H4 (cell line): ENCODE measurements around the gene SMCO1. TPM values are rescaled to one million over a fixed set of nuclear protein-coding genes. Genes with fewer than 3 reads are reported as not detected.
"Not testable (repeated sequence)": the region's sequence is repeated elsewhere in the genome, so short reads cannot be mapped to it uniquely, and the experiment has no call there.

Source experiments
- DNase-seq: peaks from one replicate; pipeline ENCODE4 v3.0.0-alpha.2; 2015; ENCODE audit warnings: low spot score
- total RNA-seq: library from RNA; depleted of rRNA; stranded (reverse); fragments of >200 nt; shearing (Covaris generic); gene quantifications from 2 replicates; pipeline ENCODE4 v1.2.3, GENCODE V29; 2014

SMCO1 gene
- total RNA-seq, 1 experiment from 2014 or later: not detected

DNA sequence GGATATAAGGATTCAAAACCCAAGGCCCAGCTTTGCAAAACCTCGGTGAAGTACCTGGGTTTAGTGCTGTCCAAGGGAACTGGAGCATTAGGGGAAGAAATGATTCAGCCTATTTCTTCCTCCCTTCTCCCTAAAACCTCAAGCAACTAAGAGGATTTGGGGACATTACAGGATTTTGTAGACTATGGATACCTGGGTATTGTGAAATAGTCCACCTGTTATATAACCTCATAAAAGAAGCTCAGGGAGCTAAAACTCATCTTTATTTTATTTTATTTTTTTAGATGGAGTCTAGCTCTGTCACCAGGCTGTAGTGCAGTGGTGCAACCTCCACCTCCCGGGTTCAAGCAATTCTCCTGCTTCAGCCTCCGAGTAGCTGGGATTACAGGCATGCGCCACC lies 8.7 kb upstream of the SMCO1 start:
- no peak for DNase-seq

DNA sequence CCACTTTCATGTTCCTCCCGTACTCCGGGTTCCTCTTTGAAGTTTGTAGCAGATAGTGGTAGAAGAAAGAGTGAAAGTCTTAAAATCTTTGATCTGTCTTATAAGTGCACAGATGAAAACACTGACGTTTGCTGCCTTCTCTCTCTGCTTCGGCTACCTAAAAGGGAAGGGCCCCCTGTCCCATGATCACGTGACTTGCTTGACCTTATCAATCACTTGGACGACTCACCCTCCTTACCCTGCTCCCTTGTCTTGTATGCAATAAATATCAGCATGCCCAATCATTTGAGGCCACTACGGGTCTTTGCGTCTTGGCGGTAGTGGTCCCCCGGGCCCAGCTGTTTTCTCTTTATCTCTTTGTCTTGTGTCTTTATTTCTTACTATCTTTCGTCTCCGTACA lies 6.1 kb upstream of the SMCO1 start:
- not testable (repeated sequence) for DNase-seq

DNA sequence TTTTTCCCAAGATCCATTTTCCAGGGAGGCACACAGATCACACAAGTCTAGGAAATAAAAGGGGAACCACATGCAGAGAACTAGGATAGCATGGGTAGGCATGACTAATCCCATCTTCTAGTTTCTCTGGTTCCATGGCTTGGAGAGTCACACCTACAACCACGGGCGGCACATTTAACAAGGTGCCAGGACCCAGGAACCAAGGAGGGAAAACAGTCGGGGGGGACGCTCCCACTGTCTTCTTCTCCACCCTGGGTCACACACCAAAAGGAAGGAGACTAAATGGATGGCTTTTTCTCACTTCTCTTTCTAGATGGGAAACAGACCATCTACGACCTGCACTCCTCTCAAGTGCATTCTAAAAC lies 4.6 kb upstream of the SMCO1 start:
- DNase-seq: no peak

DNA sequence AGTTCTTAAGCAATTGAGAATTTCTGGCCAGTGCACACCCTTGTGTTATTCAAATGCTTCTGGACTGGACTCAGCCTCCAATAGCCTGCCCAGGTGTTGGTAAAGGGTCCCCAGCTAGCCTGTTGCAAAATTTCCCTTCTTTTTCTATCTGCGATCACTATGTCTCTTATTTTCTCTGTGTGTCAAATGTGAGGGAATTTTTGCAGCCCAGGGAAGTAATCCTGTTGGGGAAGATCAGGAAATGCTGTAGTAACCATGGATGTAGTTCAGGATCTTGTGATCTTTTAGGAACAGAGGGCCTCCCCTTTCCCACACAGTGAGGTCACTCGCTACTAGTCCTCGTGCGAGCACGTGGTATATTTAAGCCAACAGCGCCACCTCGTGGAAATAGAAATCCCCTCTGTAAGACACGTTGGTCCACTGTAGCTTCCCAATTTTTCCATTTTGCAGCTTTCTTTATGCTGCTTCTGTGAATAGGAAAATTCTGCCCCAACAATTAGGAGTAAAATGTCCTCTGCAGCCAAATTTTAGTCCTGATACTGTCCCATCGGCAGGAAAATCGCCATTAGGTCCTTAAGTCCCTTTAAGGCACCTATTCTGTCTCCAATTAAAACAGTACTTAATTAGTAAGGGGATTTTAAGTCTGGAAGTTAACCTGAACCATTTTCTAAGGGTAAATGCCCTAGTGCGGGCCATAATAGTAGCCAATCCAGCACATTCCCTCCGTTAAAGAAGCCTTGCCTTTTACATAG lies 4.0 kb upstream of the SMCO1 start:
- peak; percentile 89 for DNase-seq

DNA sequence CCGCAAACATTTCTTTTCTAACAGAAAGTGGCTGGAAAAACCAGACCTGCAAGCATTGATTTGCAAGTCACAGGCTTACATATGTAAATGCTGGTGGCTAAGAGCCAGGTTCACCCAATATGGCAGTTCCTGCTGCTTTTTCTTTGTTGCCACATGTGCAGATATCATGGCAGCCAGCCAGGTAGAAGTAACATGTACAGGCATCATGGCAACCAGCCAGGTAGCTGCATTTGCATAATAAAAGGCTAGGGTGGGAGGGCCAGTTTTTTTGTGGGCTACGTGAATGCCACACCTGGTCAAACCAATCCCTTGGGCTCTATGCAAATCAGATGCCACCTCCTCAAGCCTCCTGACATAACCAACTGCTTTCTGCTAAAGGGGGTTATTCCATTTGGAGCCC lies 2.8 kb upstream of the SMCO1 start:
- DNase-seq: peak; percentile 70

DNA sequence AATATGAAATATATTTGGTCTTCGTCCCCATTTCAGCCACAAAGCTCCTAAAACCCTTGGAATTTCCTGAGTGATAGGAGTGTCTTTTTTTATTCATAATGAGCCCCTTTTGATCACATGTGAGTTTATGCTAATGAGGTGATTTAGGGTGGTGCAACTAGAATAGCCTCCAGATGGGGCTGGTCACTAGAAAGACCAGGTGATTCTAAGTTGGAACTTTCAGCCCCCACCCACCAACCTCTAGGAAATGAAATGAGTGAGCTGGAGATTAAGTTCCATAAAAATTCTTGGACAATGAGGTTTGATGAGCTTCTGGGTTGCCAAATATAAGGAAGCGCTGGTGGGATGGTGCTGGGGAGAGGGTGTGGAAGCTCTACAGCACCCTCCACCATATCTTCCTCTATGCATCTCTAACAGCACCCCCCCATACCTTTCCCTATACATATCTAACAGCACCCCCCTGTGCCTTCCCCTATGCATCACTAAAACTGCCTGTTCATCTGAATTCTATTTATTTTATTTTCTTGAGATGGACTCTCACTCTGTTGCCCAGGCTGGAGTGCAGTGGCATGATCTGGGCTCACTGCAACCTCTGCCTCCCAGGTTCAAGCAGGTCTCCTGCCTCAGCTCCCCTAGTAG lies 2.1 kb upstream of the SMCO1 start:
- DNase-seq: no peak

DNA sequence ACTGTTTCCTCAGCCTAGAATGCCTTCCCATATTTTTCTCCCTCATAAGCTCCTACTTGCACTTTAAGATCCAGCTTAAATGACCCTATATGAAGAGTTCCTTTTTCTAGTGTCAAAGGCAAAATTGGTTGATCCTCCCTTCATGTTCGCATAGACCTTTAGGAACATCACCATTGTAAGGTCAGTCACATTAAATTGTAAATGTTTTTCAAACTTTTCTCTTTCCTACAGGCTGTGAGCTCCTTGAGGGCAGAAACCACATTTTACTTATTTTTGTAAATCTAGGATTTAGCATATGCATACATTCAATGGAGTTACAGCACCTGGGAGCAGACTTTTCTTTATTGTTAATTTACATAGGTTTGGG lies 813 bp downstream of the SMCO1 start:
- DNase-seq: no peak

DNA sequence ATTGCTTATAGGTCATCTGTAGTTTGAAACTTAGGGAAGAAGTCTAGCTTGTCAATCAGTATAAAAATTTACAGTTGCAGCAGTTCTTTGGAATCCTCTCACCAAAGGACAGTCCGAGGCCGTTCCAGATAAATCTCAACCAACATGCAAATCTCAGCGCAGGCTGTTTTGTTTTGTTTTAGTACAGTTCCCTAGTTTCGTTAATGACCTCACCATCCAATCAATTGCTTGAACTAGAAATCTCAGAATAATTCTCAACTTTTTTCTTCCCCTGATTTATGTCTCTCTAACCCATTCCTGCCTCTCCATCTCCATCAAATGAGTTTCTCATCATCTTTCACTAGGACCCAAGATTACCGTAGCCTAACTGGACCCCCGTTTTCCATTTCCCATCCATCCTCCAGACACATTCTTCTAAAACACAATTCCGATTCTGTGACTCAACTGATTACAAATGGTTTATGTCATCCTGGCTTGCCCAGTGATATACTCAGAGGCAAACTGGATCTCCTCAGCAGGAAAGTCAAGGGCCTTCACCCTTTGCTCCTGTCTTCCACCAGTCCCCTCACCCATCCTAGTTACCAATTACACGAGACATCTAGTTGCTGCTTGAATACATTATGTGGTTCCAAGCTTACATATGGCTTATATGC lies 1.3 kb downstream of the SMCO1 start:
- no peak for DNase-seq

DNA sequence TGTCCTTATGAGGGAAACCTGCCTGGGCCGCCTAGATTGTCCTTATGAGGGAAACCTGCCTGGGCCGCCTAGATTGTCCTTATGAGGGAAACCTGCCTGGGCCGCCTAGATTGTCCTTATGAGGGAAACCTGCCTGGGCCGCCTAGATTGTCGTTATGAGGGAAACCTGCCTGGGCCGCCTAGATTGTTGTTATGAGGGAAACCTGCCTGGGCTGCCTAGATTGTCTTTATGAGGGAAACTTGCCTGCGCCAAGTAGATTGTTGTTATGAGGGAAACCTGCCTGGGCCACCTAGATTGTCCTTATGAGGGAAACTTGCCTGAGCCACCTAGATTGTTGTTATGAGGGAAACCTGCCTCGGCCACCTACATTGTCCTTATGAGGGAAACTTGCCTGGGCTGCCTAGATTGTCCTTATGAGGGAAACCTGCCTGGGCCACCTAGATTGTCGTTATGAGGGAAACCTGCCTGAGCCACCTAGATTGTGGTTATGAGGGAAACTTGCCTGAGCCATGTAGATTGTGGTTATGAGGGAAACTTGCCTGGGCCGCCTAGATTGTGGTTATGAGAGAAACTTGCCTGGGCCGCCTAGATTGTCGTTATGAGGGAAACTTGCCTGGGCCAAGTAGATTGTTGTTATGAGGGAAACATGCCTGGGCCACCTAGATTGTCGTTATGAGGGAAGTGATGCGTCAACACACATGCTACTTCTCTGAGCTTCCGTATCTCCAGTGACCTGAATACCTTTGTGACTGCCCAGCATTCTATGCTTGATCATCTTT lies 3.3 kb downstream of the SMCO1 start:
- not testable (repeated sequence) for DNase-seq

DNA sequence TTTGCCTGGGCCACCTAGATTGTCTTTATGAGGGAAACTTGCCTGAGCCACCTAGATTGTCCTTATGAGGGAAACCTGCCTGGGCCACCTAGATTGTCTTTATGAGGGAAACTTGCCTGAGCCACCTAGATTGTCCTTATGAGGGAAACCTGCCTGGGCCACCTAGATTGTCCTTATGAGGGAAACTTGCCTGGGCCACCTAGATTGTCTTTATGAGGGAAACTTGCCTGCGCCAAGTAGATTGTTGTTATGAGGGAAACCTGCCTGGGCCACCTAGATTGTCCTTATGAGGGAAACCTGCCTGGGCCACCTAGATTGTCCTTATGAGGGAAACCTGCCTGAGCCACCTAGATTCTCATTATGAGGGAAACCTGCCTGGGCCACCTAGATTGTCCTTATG lies 4.0 kb downstream of the SMCO1 start:
- DNase-seq: not testable (repeated sequence)

DNA sequence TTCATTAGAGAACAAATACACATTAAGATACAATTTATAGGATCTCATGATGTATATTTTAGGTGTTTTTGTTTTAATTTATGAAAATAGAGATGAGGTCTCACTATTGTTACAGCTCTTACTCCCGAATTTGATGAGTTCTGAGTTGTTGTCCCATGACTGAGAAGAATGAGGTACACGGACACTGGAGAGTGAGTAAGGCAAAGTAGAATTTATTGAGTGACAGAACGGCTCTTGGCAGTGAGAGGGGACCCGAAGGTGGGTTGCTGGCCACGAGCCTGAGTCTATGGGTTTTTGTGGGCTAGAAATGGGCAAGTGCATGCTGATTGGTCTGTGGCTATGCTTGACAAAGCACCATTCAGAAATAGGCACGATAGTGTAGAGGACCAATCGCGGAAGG lies 8.5 kb downstream of the SMCO1 start:
- no peak for DNase-seq

DNA sequence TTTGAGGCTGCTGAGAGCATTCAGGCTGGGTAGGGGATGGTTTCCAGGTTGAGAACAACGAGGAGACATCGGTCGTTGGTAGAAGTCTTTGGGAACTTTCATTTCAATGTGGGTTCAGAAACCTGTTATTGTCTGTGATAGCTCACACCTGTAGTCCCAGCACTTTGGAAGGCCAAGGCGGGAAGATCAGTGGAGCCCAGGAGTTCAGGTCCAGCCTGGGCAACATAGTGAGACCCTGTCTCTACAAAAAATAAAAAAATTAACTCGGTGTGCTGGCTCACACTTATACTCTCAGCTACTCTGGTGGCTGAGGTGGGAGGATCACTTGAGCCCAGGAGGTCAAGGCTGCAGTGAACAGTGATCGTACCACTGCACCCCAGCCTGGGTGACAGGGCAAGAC lies 10.6 kb downstream of the SMCO1 start:
- no peak for DNase-seq

DNA sequence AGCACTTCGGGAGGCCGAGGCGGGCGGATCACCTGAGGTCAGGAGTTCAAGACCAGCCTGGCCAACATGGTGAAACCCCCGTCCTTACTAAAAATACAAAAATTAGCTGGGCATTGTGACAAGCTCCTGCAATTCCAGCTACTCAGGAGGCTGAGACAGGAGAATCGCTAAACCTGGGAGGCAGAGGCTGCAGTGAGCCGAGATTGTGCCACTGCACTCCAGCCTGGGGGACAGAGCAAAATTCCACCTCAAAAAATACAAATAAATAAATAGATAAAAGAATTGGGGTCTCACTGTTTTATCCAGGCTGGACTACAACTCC lies 11.1 kb downstream of the SMCO1 start:
- DNase-seq: not testable (repeated sequence)

DNA sequence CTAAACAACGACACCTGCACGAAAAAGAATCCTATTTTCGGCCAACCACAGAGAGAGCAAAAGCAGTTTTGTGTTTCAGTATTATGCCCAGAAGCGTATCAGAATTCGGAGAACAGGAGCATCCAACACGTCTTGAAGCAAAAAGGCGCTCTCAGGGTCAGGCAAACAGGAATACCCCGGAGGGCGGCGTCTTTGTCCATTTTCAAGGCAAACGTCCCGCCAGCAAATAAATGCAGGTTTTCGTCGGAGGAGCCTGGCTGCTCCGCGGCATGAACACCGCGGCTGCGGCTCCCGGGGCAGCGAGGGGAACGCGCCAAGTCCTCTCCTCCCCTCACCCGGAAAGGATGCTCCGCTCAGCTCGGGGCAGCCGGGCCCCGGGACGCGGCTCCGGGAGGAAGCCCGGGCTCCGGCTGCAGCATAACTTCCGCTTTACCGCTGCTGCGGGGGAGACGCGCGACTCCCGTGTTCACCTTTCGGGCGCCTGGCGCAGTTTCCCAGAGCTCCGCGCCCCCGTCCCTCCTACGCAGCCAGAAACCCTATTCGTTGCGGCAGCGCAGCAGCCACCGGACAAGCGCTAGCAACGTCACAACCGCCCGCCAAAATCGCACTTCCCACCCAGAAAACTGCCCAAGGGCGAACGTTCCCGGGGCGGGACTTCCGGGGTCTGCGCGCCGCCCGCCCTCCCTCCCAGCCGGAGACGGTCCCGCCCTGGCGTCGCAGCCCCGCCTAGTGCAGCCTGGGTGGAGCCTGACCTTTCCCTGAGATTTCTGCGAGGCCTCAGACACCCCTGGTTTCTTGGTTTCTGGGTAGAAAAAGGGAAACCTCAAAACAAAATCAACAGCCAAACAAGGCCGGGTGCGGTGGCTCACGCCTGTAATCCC lies 11.7 kb downstream of the SMCO1 start, which contains the start of gene RNF168:
Gene RNF168, minus strand, starts transcription at position 573 of the 881 bp plus-strand sequence. CDS start 595 bp downstream, outside the sequence.
- peak; percentile 96 for DNase-seq

DNA sequence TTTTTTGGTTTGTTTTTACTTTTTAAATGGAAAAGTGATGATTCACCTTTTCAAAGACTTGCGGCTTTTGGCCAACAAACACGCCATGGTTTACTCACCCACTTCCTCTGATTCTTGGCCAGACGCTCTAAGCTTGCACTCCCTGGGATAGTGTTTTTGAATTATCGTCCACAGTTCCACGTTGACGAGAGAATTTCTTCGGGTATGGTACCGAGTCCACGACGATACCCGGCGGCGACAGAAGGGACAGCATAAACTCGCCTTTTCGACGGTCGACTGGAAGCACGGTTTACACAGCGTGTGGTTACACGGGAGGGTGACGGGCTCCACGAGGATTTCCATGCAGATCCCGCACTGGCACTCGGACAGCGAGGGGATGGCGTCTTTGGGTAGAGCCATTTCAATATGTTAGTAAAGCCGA lies 12.4 kb downstream of the SMCO1 start:
- peak; percentile 81 for DNase-seq

DNA sequence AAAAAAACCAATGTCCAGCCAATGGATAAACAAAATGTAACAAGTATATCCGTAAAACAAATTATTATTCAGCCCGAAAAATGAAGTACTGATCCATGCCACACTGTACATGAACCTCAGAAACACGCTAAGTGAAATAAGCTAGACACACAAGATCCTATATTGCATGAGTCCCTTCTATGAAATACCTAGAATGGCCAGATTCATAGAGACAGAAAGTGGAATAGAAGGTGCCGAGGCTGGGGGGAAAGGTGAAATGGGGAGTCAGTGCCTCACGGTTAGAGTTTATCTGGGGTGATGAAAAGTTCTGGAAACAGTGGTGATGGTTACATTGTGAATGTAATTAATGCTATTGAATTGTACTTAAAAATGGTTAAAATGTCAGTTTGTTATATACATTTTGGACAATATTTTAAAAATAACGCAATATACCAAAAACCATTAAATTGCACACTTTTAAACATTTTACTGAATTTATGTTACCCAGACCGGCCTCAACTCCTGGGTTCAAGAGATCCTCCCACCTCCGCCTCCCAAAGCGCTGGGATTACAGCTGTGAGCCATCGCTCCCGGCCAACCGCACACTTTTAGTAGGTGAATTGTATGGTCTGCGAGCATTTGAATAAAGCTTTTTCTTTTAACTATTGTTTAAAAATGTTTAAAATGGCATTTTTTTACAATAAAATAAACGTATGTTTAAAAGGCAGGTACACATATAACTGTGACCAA lies 13.7 kb downstream of the SMCO1 start:
- DNase-seq: no peak

DNA sequence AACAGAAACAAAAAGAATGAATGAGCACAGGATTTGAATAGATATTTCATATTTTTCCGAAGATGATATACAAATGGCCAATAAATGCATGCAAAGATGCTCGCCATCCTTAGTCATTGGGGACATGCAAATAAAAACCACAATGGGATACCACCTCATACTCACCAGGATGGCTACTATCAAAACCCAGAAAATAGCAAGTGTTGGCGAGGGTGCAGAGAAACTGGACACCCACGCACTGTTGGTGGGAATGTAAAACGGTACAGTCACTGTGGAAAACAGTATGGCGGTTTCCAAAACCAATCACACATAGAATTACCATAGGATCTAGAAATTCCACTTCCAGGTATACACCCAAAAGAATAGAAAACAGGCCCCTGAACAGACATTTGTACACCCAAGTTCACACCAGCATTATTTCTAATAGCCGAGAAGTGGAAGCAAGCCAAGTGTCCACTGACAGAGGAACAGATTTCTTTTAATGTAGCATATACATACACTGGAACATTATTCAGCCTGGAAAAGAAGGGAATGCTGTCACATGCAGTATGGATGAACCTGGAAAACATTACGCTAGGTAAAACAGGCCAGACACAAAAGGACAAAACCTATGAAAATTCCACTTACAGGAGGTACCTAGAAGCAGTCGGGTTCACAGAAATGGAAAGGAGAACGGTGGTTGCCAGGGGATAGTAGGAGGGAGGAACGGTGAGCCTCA lies 15.2 kb downstream of the SMCO1 start:
- DNase-seq: no peak

DNA sequence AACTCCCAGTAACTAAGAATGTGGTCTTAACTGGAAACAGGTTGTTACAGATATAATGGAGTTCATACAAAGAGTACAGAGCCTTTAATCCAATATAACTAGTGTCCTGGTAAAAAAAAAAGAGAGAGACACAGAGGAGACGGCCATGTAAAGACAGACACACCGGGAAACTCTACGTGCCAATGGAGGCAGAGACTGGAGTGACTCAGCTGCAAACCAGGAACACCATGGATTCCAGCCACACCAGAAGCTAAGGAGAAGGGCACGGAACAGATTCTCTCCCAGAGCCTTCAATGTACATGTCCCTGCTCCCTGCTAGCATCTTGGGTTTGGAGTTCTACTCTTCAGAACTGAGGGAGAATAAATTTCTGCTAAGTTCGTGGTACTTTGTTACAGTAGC lies 16.1 kb downstream of the SMCO1 start:
- DNase-seq: no peak

DNA sequence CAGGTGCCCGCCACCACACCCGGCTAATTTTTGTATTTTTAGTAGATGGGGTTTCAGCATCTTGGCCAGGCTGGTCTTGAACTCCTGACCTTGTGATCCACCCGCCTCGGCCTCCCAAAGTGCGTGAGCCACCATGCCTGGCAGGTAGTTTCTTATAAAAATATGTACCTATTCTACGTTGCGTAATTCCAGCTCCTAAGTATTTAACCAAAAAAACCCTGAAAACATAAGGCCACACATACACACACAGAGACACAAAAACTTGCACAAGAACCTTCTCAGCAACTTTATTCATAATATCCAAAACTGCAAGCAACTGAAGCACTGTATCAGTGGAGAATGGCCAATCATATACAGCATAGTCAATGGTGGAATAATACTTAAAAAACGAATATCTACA lies 16.8 kb downstream of the SMCO1 start:
- no peak for DNase-seq

DNA sequence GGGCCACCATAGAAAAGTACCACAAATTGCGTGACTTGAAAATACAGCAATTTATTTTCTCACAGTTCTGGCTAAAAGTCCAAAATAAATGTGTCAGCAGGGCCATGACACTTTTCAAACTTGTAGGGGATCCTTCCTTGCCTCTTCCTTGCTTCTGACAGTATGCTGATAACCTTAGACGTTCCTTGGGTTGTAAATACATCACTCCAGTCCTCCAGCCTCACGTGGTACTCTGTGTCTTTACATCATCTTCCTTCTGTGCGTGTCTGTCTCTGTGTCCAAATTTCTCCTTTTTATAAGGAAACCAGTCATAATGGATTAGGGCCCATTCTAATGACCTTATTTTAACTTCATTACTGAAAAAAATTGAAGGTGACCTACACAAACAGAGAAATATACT lies 19.0 kb downstream of the SMCO1 start:
- DNase-seq: no peak
